NB4 (cell line): Measurements from ENCODE around the gene ATL1.

Experiments
- CTCF ChIP-seq: IDR thresholded peaks from one replicate; pipeline ENCODE4 v1.5.1; 2012; ENCODE audit warnings: low read depth, low read length
- MYC ChIP-seq: IDR thresholded peaks from 2 replicates; pipeline ENCODE4 v1.6.1; 2011; ENCODE audit warnings: low read depth, low read length
- POLR2A ChIP-seq: IDR thresholded peaks from 2 replicates; pipeline ENCODE4 v1.6.1; 2011; ENCODE audit warnings: mild to moderate bottlenecking; ENCODE audit not compliant: insufficient read length; ENCODE audit errors: extremely low read depth

DNA sequence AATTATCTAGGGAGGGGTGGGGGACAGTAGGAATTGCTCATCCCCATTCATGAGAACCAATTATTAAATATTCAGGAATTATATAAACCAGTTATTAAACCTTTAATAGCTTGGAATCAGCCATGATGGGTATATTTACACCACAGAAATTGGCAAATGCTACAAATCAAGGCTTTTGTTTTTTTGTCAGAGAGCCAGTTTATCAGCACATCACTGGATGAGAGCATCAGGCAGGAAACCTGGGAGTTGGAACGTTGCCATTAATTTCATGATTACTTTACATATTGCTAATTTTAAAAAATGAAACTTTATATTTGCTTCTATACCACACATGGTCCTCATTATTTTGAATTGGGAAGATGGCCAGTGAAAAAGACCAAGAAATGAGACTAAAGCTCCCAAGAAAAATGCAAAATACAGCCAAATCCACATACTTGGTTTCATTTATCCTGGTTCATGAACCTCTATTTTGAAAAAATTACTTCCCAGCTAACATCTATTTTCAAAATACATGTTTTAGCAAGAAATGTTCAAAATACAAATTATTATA lies 48.4 kb downstream of the ATL1 start:
- no peak for TF ChIP-seq CTCF
- TF ChIP-seq POLR2A = no peak
- TF ChIP-seq MYC = no peak
